Body of pancreas (tissue), 4 donors: ENCODE measurements around the gene TRIM71. TPM values are rescaled to one million over a fixed set of nuclear protein-coding genes. Genes with fewer than 3 reads are reported as not detected.
A peak's percentile ranks its signal among the peaks of the same experiment; 100 is the strongest.
"Not testable (repeated sequence)": the region's sequence is repeated elsewhere in the genome, so short reads cannot be mapped to it uniquely, and the experiment has no call there.

ENCODE experiments used
- ATAC-seq: fragments of 150-250 bp; one replicate; pipeline ENCODE4 v1.9.1; 2016
- DNase-seq, 4 donors: peaks; one replicate each; pipeline ENCODE4 v3.0.0-alpha.2; 2019
- H3K27ac ChIP-seq, 4 donors: fragments of 200-600 bp; sonication (generic); 1 replicate in 3 of 4; 2 replicates in 1 of 4; pipeline versions ENCODE4 v1.5.1 to v1.6.1; 2016 to 2019; ENCODE audit warnings: mild to moderate bottlenecking in 1 of 4, mixed read lengths in 1 of 4, moderate library complexity in 1 of 4
- H3K27me3 ChIP-seq, 2 donors: fragments of 200-600 bp; sonication (generic); one replicate each; pipeline ENCODE4 v1.6.0; 2016; ENCODE audit warnings: mild to moderate bottlenecking in 1 of 2
- H3K36me3 ChIP-seq, 2 donors: fragments of 200-600 bp; sonication (generic); replicated peaks in 1 of 2; 2 replicates each; pipeline ENCODE4 v1.5.1; 2016; ENCODE audit warnings: low read depth in 2 of 2; ENCODE audit not compliant: insufficient read depth in 1 of 2
- H3K4me1 ChIP-seq: fragments of 200-600 bp; sonication (generic); one replicate; pipeline ENCODE4 v1.6.0; 2016
- H3K4me3 ChIP-seq, 2 donors: fragments of 200-600 bp; sonication (generic); 1 replicate in 1 of 2; 2 replicates in 1 of 2; pipeline ENCODE4 v1.5.1; 2016 to 2019
- H3K9me3 ChIP-seq, 3 donors: fragments of 200-600 bp; sonication (generic); 1 replicate in 2 of 3; 2 replicates in 1 of 3; pipeline ENCODE4 v1.5.1; 2016
- CTCF ChIP-seq, 7 experiments: fragments of 450-650 bp in 4 of 7; fragments of 200-600 bp in 3 of 7; sonication (generic) in 3 of 7; IDR thresholded peaks; one replicate each; pipeline ENCODE4 v1.5.1; 2016 to 2019; ENCODE audit warnings: antibody characterized with exemption in 7 of 7
- POLR2A ChIP-seq, 3 donors: fragments of 450-650 bp; IDR thresholded peaks; one replicate each; pipeline ENCODE4 v1.6.1; 2016; ENCODE audit warnings: antibody characterized with exemption in 3 of 3, mild to moderate bottlenecking in 2 of 3
- WGBS, 2 donors: methylation state at CpG; one replicate each; pipeline ENCODE4 v1.1.5; 2017; 5-methylcytosine and 5-hydroxymethylcytosine counted together
- intact Hi-C: fragments of 100-400 bp; cut with DNase I; formaldehyde crosslinking; loops from one replicate; pipeline ENCODE4 v1.15.1; 2023
- total RNA-seq, 2 donors: library from RNA; depleted of rRNA; stranded (reverse); fragments of >200 nt; gene quantifications; one replicate each; pipeline ENCODE4 v1.1.0, GENCODE V29; 2016

The TRIM71 gene
- total RNA-seq, 2 donors from 2014 or later, result not detected

DNA sequence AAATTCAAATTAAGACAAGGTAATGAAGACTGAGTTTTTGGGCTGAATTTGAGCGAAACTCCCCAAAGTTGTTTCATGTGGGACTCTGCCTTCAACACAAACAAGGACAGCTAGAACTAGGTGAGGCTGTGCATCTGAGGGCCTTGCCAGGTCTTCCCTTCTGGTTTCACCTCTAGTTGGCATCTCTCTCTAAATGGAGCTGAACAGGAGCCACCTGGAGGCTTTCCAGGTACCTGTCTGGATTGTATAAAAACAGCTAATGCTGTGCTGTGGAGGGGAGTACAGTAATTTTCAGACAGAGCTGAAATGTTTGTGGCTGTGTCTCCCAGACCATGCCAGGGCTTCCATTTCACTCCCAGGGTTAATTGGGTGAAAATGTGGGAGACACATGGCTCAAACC is 27.1 kb downstream of the TRIM71 start:
- H3K4me1 ChIP-seq, result peaks cover 3% of the 10 kb centered on the region
- H3K9me3 ChIP-seq, result no peaks in the 10 kb centered on the region
- peak in 1 of 4 donors; percentile 34 for DNase-seq
- no peaks in the 10 kb centered on the region for H3K27me3 ChIP-seq
- WGBS, 2 donors, result 83 to 100% methylated on average over 1 of the region's 1 CpG
- intact Hi-C loops, result no loop called here
- TF ChIP-seq CTCF (IDR thresholded peaks at IDR 0.05) (no peak), POLR2A (IDR thresholded peaks at IDR 0.05) (no peak)
- no peak overlapping the region for H3K27ac ChIP-seq
- H3K36me3 ChIP-seq, result no peaks in the 10 kb centered on the region
- ATAC-seq, result no peak
- H3K4me3 ChIP-seq, result no peak overlapping the region

DNA sequence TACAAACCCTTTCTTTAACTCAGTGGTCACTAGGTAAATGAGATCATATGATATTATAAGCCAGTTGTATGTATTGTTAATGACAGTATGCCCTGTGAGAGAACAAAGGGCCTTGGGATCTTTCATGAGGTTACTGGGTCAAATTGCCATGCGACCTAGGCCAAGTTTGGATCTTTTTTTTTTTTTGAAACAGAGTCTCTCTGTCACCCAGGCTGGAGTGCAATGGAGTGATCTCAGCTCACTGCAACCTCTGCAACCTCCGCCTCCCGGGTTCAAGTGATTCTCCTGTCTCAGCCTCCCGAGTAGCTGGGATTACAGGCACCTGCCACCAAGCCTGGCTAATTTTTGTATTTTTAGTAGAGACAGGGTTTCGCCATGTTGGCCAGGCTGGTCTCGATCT is 27.7 kb downstream of the TRIM71 start:
- H3K4me1 ChIP-seq, DNase-seq, H3K27me3 ChIP-seq, H3K9me3 ChIP-seq, H3K27ac ChIP-seq, H3K36me3 ChIP-seq, ATAC-seq, H3K4me3 ChIP-seq, intact Hi-C loops: not testable (repeated sequence)
- 86 to 94% methylated on average over 6 of the region's 6 CpGs for WGBS, 2 donors

GRCh38 chr3:32847045-32847444 is 29.2 kb downstream of the TRIM71 start:
- H3K4me3 ChIP-seq, H3K27ac ChIP-seq, H3K27me3 ChIP-seq, H3K9me3 ChIP-seq, H3K4me1 ChIP-seq, H3K36me3 ChIP-seq, DNase-seq, intact Hi-C loops, ATAC-seq: not testable (repeated sequence)
- WGBS, 2 donors, result 85 to 91% methylated on average over 15 of the region's 15 CpGs

DNA sequence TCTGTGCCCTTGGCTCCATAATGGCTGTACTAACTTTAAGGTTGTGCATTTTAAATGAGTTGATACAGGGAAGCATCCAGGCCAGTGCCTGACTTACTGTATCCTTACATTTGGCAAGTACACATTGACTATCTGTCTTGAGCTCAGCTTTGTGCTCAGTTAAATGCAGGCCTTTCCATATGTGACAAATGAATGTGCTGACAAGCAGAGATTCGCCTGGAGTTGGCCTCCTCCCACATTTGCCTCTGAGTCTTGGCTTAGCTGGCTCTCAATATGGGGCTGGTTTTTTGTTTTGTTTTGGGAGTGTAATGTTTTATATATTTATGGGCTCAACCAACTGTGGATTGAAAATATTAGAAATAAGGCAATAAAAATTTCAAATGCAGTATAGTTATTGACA is 29.7 kb downstream of the TRIM71 start:
- no peaks in the 10 kb centered on the region for H3K4me1 ChIP-seq
- ATAC-seq (no peak), DNase-seq (no peak)
- WGBS, 2 donors, result 63 to 75% methylated on average over 1 of the region's 1 CpG
- no peaks in the 10 kb centered on the region for H3K36me3 ChIP-seq
- TF ChIP-seq CTCF (IDR thresholded peaks at IDR 0.05), result no peak
- no peaks in the 10 kb centered on the region for H3K27me3 ChIP-seq
- H3K27ac ChIP-seq, result no peak overlapping the region
- H3K4me3 ChIP-seq, result no peak overlapping the region
- no peaks in the 10 kb centered on the region for H3K9me3 ChIP-seq
- intact Hi-C loops, result no loop called here

DNA sequence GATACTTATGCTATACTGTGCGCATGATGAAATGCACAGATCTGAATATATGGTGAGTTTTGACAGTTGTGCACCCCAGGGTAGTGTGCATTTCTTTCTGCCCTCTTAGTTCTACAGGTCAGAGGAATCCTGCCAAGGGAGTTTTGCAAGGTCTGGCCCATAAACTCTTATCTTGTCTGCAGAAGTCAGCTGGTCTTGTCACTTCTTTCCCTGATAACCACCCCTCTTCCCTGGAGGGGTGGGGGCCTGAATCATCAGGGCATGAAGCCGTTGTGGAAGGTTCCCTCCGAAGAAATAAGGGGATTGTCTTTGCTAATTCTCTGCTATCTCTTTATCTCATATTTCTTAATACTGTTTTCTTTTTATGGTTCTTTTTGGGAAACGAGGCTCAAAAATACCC is 30.4 kb downstream of the TRIM71 start:
- TF ChIP-seq CTCF (IDR thresholded peaks at IDR 0.05) (no peak), POLR2A (IDR thresholded peaks at IDR 0.05) (no peak)
- intact Hi-C loops, result no loop called here
- Histone ChIP-seq H3K9me3 (no peaks in the 10 kb centered on the region), H3K4me3 (no peak overlapping the region), H3K36me3 (no peaks in the 10 kb centered on the region), H3K27me3 (no peaks in the 10 kb centered on the region), H3K4me1 (no peaks in the 10 kb centered on the region), H3K27ac (no peak overlapping the region)
- 42 to 49% methylated on average over 4 of the region's 4 CpGs for WGBS, 2 donors
- ATAC-seq (no peak), DNase-seq (no peak)

DNA sequence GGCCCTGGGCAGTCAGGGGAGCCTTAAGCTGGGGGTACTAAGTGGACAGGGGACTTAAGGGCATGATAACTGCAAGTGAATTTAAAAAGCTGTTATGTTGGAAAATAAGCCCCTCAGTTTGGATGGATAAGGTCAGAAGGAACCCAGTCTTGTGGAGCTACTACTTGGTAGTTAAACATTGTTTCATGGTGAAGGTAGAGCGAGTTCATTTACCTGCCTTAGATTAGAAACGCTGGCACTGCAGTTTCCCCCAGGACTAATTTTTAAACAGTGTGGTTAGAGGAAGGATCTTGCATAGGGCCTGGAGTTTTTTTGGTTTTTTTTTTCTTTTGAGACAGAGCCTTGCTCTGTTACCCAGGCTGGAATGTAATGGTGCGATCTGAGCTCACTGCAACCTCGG is 31.2 kb downstream of the TRIM71 start:
- H3K36me3 ChIP-seq, result no peaks in the 10 kb centered on the region
- no peaks in the 10 kb centered on the region for H3K9me3 ChIP-seq
- no peaks in the 10 kb centered on the region for H3K27me3 ChIP-seq
- H3K4me3 ChIP-seq, result no peak overlapping the region
- DNase-seq, result no peak
- H3K4me1 ChIP-seq, result no peaks in the 10 kb centered on the region
- no peak for ATAC-seq
- TF ChIP-seq CTCF (IDR thresholded peaks at IDR 0.05) (no peak), POLR2A (IDR thresholded peaks at IDR 0.05) (no peak)
- intact Hi-C loops, result no loop called here
- H3K27ac ChIP-seq, result no peak overlapping the region
- WGBS, 2 donors, result 81 to 90% methylated on average over 4 of the region's 4 CpGs
